Keratinocyte (primary cell): Measurements from ENCODE around the gene ASGR1. TPM values are rescaled to one million over a fixed set of nuclear protein-coding genes. Genes with fewer than 3 reads are reported as not detected.
"Not testable (repeated sequence)": the region's sequence is repeated elsewhere in the genome, so short reads cannot be mapped to it uniquely, and the experiment has no call there.

ENCODE experiments used
- DNase-seq: peaks from one replicate; pipeline ENCODE4 v3.0.0-alpha.2; 2011; ENCODE audit warnings: low read depth, missing footprints, low spot score
- FAIRE-seq: peaks from 2 replicates; lab custom pipeline; 2011; peaks lifted over from hg19 to GRCh38; lab: Jason Lieb, UNC
- H2AFZ ChIP-seq: 2 replicates; pipeline ENCODE4 v1.6.0; 2012; ENCODE audit warnings: low read length, control low read depth, inconsistent platforms; ENCODE audit not compliant: control insufficient read depth
- H3K27ac ChIP-seq: 2 replicates; pipeline ENCODE4 v1.5.1; 2011; ENCODE audit warnings: low read length; ENCODE audit not compliant: control insufficient read depth, insufficient read depth
- H3K27me3 ChIP-seq: 3 replicates; pipeline ENCODE4 v1.6.0; 2011; ENCODE audit warnings: low read length; ENCODE audit not compliant: control insufficient read depth, insufficient read depth; ENCODE audit errors: extremely low read depth
- H3K36me3 ChIP-seq, 2 experiments: 2 replicates in 1 of 2; 3 replicates in 1 of 2; pipeline ENCODE4 v1.5.1; 2011; ENCODE audit warnings: low read length in 2 of 2, mild to moderate bottlenecking in 1 of 2; ENCODE audit not compliant: control insufficient read depth in 2 of 2, insufficient read depth in 2 of 2; ENCODE audit errors: extremely low read depth in 1 of 2
- H3K4me1 ChIP-seq: 3 replicates; pipeline ENCODE4 v1.5.1; 2011; ENCODE audit warnings: low read length; ENCODE audit not compliant: control insufficient read depth, insufficient read depth; ENCODE audit errors: extremely low read depth
- H3K4me2 ChIP-seq: 3 replicates; pipeline ENCODE4 v1.6.0; 2011; ENCODE audit warnings: low read depth, low read length; ENCODE audit not compliant: control insufficient read depth, insufficient read depth; ENCODE audit errors: extremely low read depth
- H3K4me3 ChIP-seq, 3 experiments: fragments of 200-600 bp in 1 of 3; sonication (generic) in 1 of 3; 2 replicates in 2 of 3; 3 replicates in 1 of 3; pipeline ENCODE4 v1.5.1; 2011 to 2016; ENCODE audit warnings: low read length in 3 of 3, mild to moderate bottlenecking in 3 of 3, control low read depth in 2 of 3, inconsistent platforms in 1 of 3, low read depth in 1 of 3, mixed read lengths in 1 of 3, mixed run types in 1 of 3, moderate library complexity in 1 of 3; ENCODE audit not compliant: control insufficient read depth in 2 of 3, insufficient read depth in 2 of 3; ENCODE audit errors: extremely low read depth in 1 of 3
- H3K79me2 ChIP-seq: 2 replicates; pipeline ENCODE4 v1.6.0; 2012; ENCODE audit warnings: low read length; ENCODE audit not compliant: control insufficient read depth, insufficient read depth
- H3K9ac ChIP-seq: 3 replicates; pipeline ENCODE4 v1.6.0; 2011; ENCODE audit warnings: low read length; ENCODE audit not compliant: control insufficient read depth, insufficient read depth; ENCODE audit errors: extremely low read depth
- H3K9me1 ChIP-seq: 3 replicates; pipeline ENCODE4 v1.6.0; 2011; ENCODE audit warnings: low read length; ENCODE audit not compliant: control insufficient read depth, insufficient read depth; ENCODE audit errors: extremely low read depth
- H3K9me3 ChIP-seq: 2 replicates; pipeline ENCODE4 v1.5.1; 2012; ENCODE audit warnings: low read depth, low read length; ENCODE audit not compliant: control insufficient read depth
- H4K20me1 ChIP-seq: 3 replicates; pipeline ENCODE4 v1.6.0; 2011; ENCODE audit warnings: low read length; ENCODE audit not compliant: control insufficient read depth, insufficient read depth; ENCODE audit errors: extremely low read depth
- CTCF ChIP-seq, 3 experiments: IDR thresholded peaks in 1 of 3; conservative IDR thresholded peaks in 1 of 3; optimal IDR thresholded peaks in 1 of 3; 2 replicates in 2 of 3; 3 replicates in 1 of 3; pipeline versions ENCODE3 to v1.5.1; 2011; ENCODE audit warnings: low read length in 3 of 3, mild to moderate bottlenecking in 3 of 3, moderate library complexity in 2 of 3, control low read depth in 1 of 3, inconsistent platforms in 1 of 3; ENCODE audit not compliant: insufficient read depth in 2 of 3; ENCODE audit errors: extremely low read depth in 1 of 3
- EZH2 ChIP-seq: IDR thresholded peaks from one replicate; pipeline ENCODE4 v1.6.1; 2012; ENCODE audit warnings: inconsistent platforms, mild to moderate bottlenecking, low read length, moderate library complexity
- dilution Hi-C: fragments of 300-500 bp; cut with MboI; formaldehyde crosslinking; loops from one replicate; pipeline ENCODE4 v1.7.0; 2020; ENCODE audit warnings: low sequenced_read_pairs; ENCODE audit not compliant: extremely low pct_ligation_motif_present
- polyA plus RNA-seq, 5 experiments: library from polyadenylated mRNA; depleted of rRNA in 3 of 5; stranded (reverse) in 3 of 5; stranded (forward) in 1 of 5; unstranded in 1 of 5; fragments of >200 nt; gene quantifications; 1 replicate in 1 of 5; 2 replicates in 3 of 5; 3 replicates in 1 of 5; pipeline versions ENCODE4 v1.2.1 to v1.2.3, GENCODE V29; 2011 to 2012; ENCODE audit warnings: missing spikeins in 2 of 5, low read depth in 1 of 5, low replicate concordance in 1 of 5

The ASGR1 gene
- polyA plus RNA-seq, 1 donor (not counting 4 experiments of a cell fraction or from before 2014, with no cell fraction given): 0.18 TPM

- no peak overlapping the region for H3K4me3 ChIP-seq
- H3K79me2 ChIP-seq: no peaks in the 10 kb centered on the region
- H3K4me2 ChIP-seq: no peak overlapping the region
- FAIRE-seq: no peak
- dilution Hi-C loops: no loop called here
- no peaks in the 10 kb centered on the region for H4K20me1 ChIP-seq
- TF ChIP-seq CTCF (optimal IDR thresholded peaks at IDR 0.05 in 1 of 3, IDR thresholded peaks at IDR 0.05 in 1 of 3, conservative IDR thresholded peaks at IDR 0.05 in 1 of 3; ENCODE audit: extremely low read depth in 1 of 3, insufficient read depth in 2 of 3, low read length in 3 of 3) (peak in 2 of 3 experiments; percentile 24 to 68), EZH2 (no peak)
- no peaks in the 10 kb centered on the region for H3K36me3 ChIP-seq
- H3K9me1 ChIP-seq: no peaks in the 10 kb centered on the region
- H3K27ac ChIP-seq: no peak overlapping the region
- DNase-seq: no peak
- H3K9ac ChIP-seq: no peak overlapping the region
- H3K27me3 ChIP-seq: peaks cover 19% of the 10 kb centered on the region
- H2AFZ ChIP-seq: peak overlapping the region; percentile 2
- peaks cover 7% of the 10 kb centered on the region for H3K4me1 ChIP-seq
- H3K9me3 ChIP-seq: no peaks in the 10 kb centered on the region
Observed at GRCh38 chr17:7173687-7174602, 5.2 kb downstream of the ASGR1 start.

DNA sequence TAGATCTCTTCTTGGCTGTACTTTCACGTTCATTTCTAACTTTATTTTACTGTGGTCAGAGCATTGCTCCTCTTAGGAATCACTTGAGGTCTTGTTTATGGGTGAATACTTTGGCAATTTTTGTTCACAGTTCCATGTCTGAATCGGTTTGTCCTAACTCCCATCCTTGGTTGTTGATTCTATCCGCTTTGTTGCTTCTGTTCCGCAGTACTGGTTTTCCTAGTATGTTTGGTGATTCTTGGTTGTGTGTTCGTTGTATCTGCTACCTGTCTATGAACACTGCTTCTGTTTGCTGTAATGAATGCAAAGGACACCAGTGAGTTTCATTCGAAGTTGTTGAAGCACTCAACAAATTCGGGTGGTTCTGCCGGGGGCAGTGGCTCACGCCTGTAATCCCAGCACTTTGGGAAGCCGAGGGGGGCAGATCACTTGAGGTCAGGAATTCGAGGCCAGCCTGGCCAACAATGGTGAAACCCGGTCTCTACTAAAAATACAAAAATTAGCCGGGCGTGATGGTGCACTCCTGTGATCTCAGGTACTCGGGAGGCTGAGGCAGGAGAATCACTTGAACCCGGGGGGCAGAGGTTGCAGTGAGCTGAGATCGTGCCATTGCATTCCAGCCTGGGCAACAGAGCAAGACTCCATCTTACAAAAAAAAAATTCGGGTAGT, 6.5 kb downstream of the ASGR1 start:
- H3K9me3 ChIP-seq, H3K4me3 ChIP-seq, H3K27ac ChIP-seq, H3K9ac ChIP-seq, H4K20me1 ChIP-seq, H3K79me2 ChIP-seq, H3K4me1 ChIP-seq, FAIRE-seq, DNase-seq, H3K36me3 ChIP-seq, H3K4me2 ChIP-seq, dilution Hi-C loops, H2AFZ ChIP-seq, H3K27me3 ChIP-seq, H3K9me1 ChIP-seq: not testable (repeated sequence)

- H3K36me3 ChIP-seq, H2AFZ ChIP-seq, H3K79me2 ChIP-seq, H3K9me3 ChIP-seq, FAIRE-seq, H3K4me1 ChIP-seq, dilution Hi-C loops, H3K27ac ChIP-seq, H3K27me3 ChIP-seq, H4K20me1 ChIP-seq, H3K4me3 ChIP-seq, H3K9me1 ChIP-seq, H3K4me2 ChIP-seq, H3K9ac ChIP-seq, DNase-seq: not testable (repeated sequence)
Observed at GRCh38 chr17:7169565-7169908, 9.6 kb downstream of the ASGR1 start.

DNA sequence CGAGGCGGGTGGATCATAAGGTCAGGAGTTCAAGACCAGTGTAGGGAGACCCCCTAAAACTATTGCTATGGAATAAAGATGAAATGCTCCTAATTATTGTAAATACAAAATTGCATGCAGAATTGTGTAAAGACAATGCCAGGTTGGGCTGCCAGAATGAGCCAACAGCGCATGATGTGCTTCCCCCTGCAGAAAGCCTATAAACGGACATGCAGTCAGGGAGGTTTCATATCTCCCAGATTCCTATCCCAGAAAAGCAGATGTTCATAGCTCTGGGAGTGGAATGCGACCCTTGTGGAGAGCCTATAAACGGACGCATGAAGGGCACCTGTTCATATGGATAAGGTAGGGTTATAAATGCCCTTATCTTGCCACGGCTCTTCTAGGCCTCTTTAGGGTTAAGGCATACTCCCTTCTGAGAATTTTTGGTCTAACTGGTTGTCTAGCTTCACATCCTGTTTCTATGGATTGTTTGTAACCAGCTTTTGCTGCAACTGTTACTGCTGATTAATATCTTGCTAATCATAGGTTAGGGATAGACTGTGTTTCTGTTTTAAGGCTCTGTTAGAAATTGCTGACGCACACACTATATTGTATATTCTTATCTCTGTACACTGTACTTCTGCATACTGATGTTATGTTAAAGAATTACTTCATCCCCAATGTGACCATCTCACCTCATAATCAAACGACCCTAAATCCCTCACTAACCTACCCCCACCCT, 10.2 kb downstream of the ASGR1 start:
- not testable (repeated sequence) for FAIRE-seq

More for the DNA sequence above, 10.2 kb downstream of the ASGR1 start:
- H4K20me1 ChIP-seq, H3K9me1 ChIP-seq, H3K4me2 ChIP-seq, H3K79me2 ChIP-seq, H3K9me3 ChIP-seq, DNase-seq, H2AFZ ChIP-seq, H3K4me1 ChIP-seq, H3K27ac ChIP-seq, H3K36me3 ChIP-seq, dilution Hi-C loops, H3K9ac ChIP-seq, H3K27me3 ChIP-seq, H3K4me3 ChIP-seq: not testable (repeated sequence)
